Transverse colon (tissue), 3 donors: Measurements from ENCODE around the gene APOBR.

Experiments used
- POLR2A ChIP-seq: fragments of 450-650 bp; IDR thresholded peaks from one replicate; pipeline ENCODE4 v1.6.1; 2016; ENCODE audit warnings: antibody characterized with exemption, mild to moderate bottlenecking, moderate library complexity
- TF ChIP-seq, protein P1 (sequence below), 5 experiments: fragments of 200-600 bp in 3 of 5; fragments of 450-650 bp in 2 of 5; sonication (generic) in 3 of 5; IDR thresholded peaks; 1 replicate in 2 of 5; 2 replicates in 3 of 5; pipeline ENCODE4 v1.5.1; 2016 to 2017; ENCODE audit warnings: antibody characterized with exemption in 5 of 5, inconsistent platforms in 3 of 5, mild to moderate bottlenecking in 2 of 5, moderate library complexity in 1 of 5

DNA sequence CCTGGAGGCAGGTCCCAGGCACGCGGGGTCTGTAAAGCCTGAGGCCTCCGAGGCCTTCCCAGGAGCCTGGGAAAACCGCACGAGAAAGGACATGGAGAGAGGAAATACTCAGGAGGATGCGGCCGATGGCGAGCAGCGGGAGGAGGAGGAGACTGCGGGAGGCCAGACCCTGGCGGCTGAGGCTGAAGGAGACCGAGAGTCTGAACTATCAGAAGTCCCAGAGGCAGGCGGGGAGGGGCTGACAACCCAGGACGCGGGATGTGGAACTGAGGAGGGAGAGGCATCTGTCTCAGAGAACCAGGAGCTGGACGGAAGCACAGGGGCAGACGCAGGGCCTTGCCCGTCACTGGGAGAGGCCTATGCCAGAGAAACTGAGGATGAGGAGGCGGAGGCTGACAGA is 2.4 kb downstream of the APOBR start:
- TF ChIP-seq POLR2A: no peak
- TF ChIP-seq, protein P1, sequence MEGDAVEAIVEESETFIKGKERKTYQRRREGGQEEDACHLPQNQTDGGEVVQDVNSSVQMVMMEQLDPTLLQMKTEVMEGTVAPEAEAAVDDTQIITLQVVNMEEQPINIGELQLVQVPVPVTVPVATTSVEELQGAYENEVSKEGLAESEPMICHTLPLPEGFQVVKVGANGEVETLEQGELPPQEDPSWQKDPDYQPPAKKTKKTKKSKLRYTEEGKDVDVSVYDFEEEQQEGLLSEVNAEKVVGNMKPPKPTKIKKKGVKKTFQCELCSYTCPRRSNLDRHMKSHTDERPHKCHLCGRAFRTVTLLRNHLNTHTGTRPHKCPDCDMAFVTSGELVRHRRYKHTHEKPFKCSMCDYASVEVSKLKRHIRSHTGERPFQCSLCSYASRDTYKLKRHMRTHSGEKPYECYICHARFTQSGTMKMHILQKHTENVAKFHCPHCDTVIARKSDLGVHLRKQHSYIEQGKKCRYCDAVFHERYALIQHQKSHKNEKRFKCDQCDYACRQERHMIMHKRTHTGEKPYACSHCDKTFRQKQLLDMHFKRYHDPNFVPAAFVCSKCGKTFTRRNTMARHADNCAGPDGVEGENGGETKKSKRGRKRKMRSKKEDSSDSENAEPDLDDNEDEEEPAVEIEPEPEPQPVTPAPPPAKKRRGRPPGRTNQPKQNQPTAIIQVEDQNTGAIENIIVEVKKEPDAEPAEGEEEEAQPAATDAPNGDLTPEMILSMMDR (IDR thresholded peaks at IDR 0.05): no peak
